ENCODE data around the gene TCF3.

TCF3 gene

GRCh38 chr19:1616875-1617274, 35.5 kb downstream of the TCF3 start:
- Histone ChIP-seq H3K27ac (no peak overlapping the region), H3K4me1 (ENCODE audit: control insufficient read depth in 1 of 2, insufficient read depth in 1 of 2, low read depth in 1 of 2, low read length in 1 of 2) (no peaks in the 10 kb centered on the region), H3K9me3 (no peaks in the 10 kb centered on the region), H3K27me3 (no peaks in the 10 kb centered on the region), H3K4me3 (ENCODE audit: low read depth in 1 of 2, low read length in 1 of 2) (no peak overlapping the region), H3K36me3 (peaks cover 53% of the 10 kb centered on the region)
- no peak for TF ChIP-seq CTCF (IDR thresholded peaks at IDR 0.05)

- Histone ChIP-seq H3K36me3 (peaks cover 54% of the 10 kb centered on the region), H3K4me3 (ENCODE audit: low read depth in 1 of 2, low read length in 1 of 2) (no peak overlapping the region), H3K27ac (no peak overlapping the region), H3K27me3 (no peaks in the 10 kb centered on the region), H3K4me1 (ENCODE audit: control insufficient read depth in 1 of 2, insufficient read depth in 1 of 2, low read depth in 1 of 2, low read length in 1 of 2) (no peaks in the 10 kb centered on the region), H3K9me3 (no peaks in the 10 kb centered on the region)
- no peak for TF ChIP-seq CTCF (IDR thresholded peaks at IDR 0.05)
Observed at GRCh38 chr19:1616396-1616795, 36.0 kb downstream of the TCF3 start.

- H3K4me3 ChIP-seq (ENCODE audit: low read depth in 1 of 2, low read length in 1 of 2): no peak overlapping the region
- no peaks in the 10 kb centered on the region for H3K9me3 ChIP-seq
- no peaks in the 10 kb centered on the region for H3K4me1 ChIP-seq (ENCODE audit: control insufficient read depth in 1 of 2, insufficient read depth in 1 of 2, low read depth in 1 of 2, low read length in 1 of 2)
- TF ChIP-seq CTCF (IDR thresholded peaks at IDR 0.05): no peak
- no peak overlapping the region for H3K27ac ChIP-seq
- H3K27me3 ChIP-seq: no peaks in the 10 kb centered on the region
- peaks cover 55% of the 10 kb centered on the region for H3K36me3 ChIP-seq
Observed at GRCh38 chr19:1615156-1615765, 37.2 kb downstream of the TCF3 start.

GRCh38 chr19:1613808-1614570, 38.4 kb downstream of the TCF3 start:
- no peaks in the 10 kb centered on the region for H3K9me3 ChIP-seq
- no peak overlapping the region for H3K4me3 ChIP-seq (ENCODE audit: low read depth in 1 of 2, low read length in 1 of 2)
- H3K36me3 ChIP-seq: peaks cover 48% of the 10 kb centered on the region
- H3K27me3 ChIP-seq: peaks cover 10% of the 10 kb centered on the region
- TF ChIP-seq CTCF (IDR thresholded peaks at IDR 0.05): no peak
- H3K4me1 ChIP-seq (ENCODE audit: control insufficient read depth in 1 of 2, insufficient read depth in 1 of 2, low read depth in 1 of 2, low read length in 1 of 2): peaks cover 3 to 4% of the 10 kb centered on the region in 2 experiments
- no peak overlapping the region for H3K27ac ChIP-seq

- H3K4me3 ChIP-seq (ENCODE audit: low read depth in 1 of 2, low read length in 1 of 2): no peak overlapping the region
- H3K27me3 ChIP-seq: peaks cover 18% of the 10 kb centered on the region
- H3K9me3 ChIP-seq: no peaks in the 10 kb centered on the region
- no peak for TF ChIP-seq CTCF (IDR thresholded peaks at IDR 0.05)
- no peak overlapping the region for H3K27ac ChIP-seq
- H3K36me3 ChIP-seq: peaks cover 43% of the 10 kb centered on the region
- H3K4me1 ChIP-seq (ENCODE audit: control insufficient read depth in 1 of 2, insufficient read depth in 1 of 2, low read depth in 1 of 2, low read length in 1 of 2): peaks cover 10% of the 10 kb centered on the region in 2 experiments
Observed at GRCh38 chr19:1613146-1613545, 39.3 kb downstream of the TCF3 start.
